ENCODE results near the gene WIPF2.

- TF ChIP-seq POLR2A (IDR thresholded peaks at IDR 0.05) (no peak), CTCF (IDR thresholded peaks at IDR 0.05) (no peak)
Observed at GRCh38 chr17:40307740-40308239, 88.7 kb downstream of the WIPF2 start.
